ENCODE data around the gene POU3F1. TPM values are rescaled to one million over a fixed set of nuclear protein-coding genes. Genes with fewer than 3 reads are reported as not detected.

Gene POU3F1
- polyA plus RNA-seq, 1 experiment, result not detected

- CTCF ChIA-PET, result interaction anchor here (1.3 kb wide), 1 partner anchor 10 kb away, joined by 3 read pairs; no protein-coding TSS in a partner anchor
Measured at GRCh38 chr1:38085666-38086330, 39.2 kb upstream of the POU3F1 start.

GRCh38 chr1:38084700-38085099 lies 38.1 kb upstream of the POU3F1 start:
- H3K27me3 ChIP-seq (ENCODE audit: control insufficient read depth, insufficient read depth, low read length), result peaks cover 1% of the 10 kb centered on the region
- no peak for DNase-seq (ENCODE audit: low read depth)
- no peak for TF ChIP-seq CTCF (IDR thresholded peaks at IDR 0.05; ENCODE audit: insufficient read depth, low read depth, low read length)
- no peaks in the 10 kb centered on the region for H3K36me3 ChIP-seq (ENCODE audit: control insufficient read depth, insufficient read depth, low read length)
- H3K4me3 ChIP-seq (ENCODE audit: low read depth, low read length), result no peak overlapping the region
- ChIA-PET CTCF (no interaction called here), POLR2A (no interaction called here)

More at GRCh38 chr1:38085666-38086330, 39.2 kb upstream of the POU3F1 start:
- TF ChIP-seq CTCF (IDR thresholded peaks at IDR 0.05; ENCODE audit: insufficient read depth, low read depth, low read length), result no peak
- no peak for DNase-seq (ENCODE audit: low read depth)
- H3K4me3 ChIP-seq (ENCODE audit: low read depth, low read length), result no peak overlapping the region
- H3K27me3 ChIP-seq (ENCODE audit: control insufficient read depth, insufficient read depth, low read length), result peaks cover 1% of the 10 kb centered on the region
- no peaks in the 10 kb centered on the region for H3K36me3 ChIP-seq (ENCODE audit: control insufficient read depth, insufficient read depth, low read length)
- POLR2A ChIA-PET, result no interaction called here

DNA sequence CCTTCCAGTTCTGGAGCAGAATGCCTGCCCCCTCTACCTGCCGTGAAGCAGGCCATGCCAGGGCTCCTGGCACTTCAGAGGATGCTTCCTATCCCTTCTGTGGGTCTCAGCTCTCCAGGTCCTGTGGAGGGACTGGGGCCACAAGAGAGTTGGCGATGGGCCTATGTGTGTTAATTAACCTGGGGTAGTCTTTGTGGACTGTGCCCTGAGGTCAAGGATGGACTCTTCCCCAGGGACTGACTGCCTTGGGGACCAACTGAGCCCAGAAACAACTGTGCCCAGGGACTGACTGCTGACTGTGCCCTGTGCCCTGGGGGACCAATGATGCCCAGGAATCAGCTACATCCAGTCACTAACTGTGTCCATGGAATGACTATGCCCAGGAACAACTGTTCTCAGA lies 37.5 kb upstream of the POU3F1 start:
- no peak for TF ChIP-seq CTCF (IDR thresholded peaks at IDR 0.05; ENCODE audit: insufficient read depth, low read depth, low read length)
- CTCF ChIA-PET, result no interaction called here
- POLR2A ChIA-PET, result no interaction called here

GRCh38 chr1:38083541-38083940 lies 36.9 kb upstream of the POU3F1 start:
- Histone ChIP-seq H3K27me3 (ENCODE audit: control insufficient read depth, insufficient read depth, low read length) (no peaks in the 10 kb centered on the region; the same call in 1 of the 2 replicates), H3K36me3 (ENCODE audit: control insufficient read depth, insufficient read depth, low read length) (no peaks in the 10 kb centered on the region), H3K4me3 (ENCODE audit: low read depth, low read length) (no peak overlapping the region)
- CTCF ChIA-PET, result interaction anchor here (1.4 to 1.6 kb wide), 2 partner anchors 11 kb away, joined by 3 to 4 read pairs; no protein-coding TSS in a partner anchor
- no peak for TF ChIP-seq CTCF (IDR thresholded peaks at IDR 0.05; ENCODE audit: insufficient read depth, low read depth, low read length)
- POLR2A ChIA-PET, result no interaction called here
- DNase-seq (ENCODE audit: low read depth), result no peak

More for the DNA sequence above, 37.5 kb upstream of the POU3F1 start:
- Histone ChIP-seq H3K36me3 (ENCODE audit: control insufficient read depth, insufficient read depth, low read length) (no peaks in the 10 kb centered on the region), H3K4me3 (ENCODE audit: low read depth, low read length) (no peak overlapping the region), H3K27me3 (ENCODE audit: control insufficient read depth, insufficient read depth, low read length) (no peaks in the 10 kb centered on the region; the same call in 1 of the 2 replicates)
- no peak for DNase-seq (ENCODE audit: low read depth)

DNA sequence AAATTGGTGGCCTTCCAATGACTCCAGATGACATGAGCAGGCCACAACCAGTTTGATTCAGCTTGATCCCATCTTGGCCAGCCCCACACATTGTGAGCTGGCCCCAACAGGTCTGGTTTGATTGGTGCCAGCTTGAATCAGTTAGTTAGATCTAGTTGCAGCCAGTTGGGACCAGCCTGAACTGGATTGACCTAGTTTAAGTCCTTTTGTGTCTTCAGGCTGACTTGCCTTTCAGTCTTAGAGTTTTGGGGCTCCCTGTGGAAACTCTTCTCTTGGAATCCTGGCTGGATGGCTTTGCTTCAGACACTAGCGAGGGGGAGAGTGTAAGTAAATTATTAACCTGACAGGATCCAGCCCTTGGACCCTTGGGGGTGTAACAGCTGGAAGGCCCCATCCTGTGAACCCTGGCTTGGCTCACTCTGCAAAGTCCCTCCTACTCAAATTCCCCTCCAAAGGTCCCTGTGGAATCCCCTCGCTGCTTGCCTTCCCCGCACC lies 36.2 kb upstream of the POU3F1 start:
- DNase-seq (ENCODE audit: low read depth), result no peak
- Histone ChIP-seq H3K27me3 (ENCODE audit: control insufficient read depth, insufficient read depth, low read length) (no peaks in the 10 kb centered on the region), H3K36me3 (ENCODE audit: control insufficient read depth, insufficient read depth, low read length) (no peaks in the 10 kb centered on the region), H3K4me3 (ENCODE audit: low read depth, low read length) (no peak overlapping the region)
- TF ChIP-seq CTCF (IDR thresholded peaks at IDR 0.05; ENCODE audit: insufficient read depth, low read depth, low read length), result no peak
- POLR2A ChIA-PET, result no interaction called here
- CTCF ChIA-PET, result interaction anchor here (0.9 to 1.6 kb wide), 3 partner anchors 11 to 13 kb away, joined by 3 to 4 read pairs (median 3); no protein-coding TSS in a partner anchor

All from BJ (cell line).